GM10266 (cell line): Measurements from ENCODE around the gene ZBTB20.

Experiments
- DNase-seq: peaks from one replicate; pipeline ENCODE4 v3.0.0; 2012; ENCODE audit errors: extremely low spot score
- CTCF ChIP-seq: IDR thresholded peaks from 2 replicates; pipeline ENCODE4 v1.5.1; 2012; ENCODE audit warnings: mild to moderate bottlenecking, low read depth; ENCODE audit not compliant: control insufficient read depth, insufficient read depth; ENCODE audit errors: missing control alignments

ZBTB20 gene

GRCh38 chr3:114619771-114620170 lies 527.3 kb downstream of the ZBTB20 start:
- DNase-seq, result no peak
- no peak for TF ChIP-seq CTCF

DNA sequence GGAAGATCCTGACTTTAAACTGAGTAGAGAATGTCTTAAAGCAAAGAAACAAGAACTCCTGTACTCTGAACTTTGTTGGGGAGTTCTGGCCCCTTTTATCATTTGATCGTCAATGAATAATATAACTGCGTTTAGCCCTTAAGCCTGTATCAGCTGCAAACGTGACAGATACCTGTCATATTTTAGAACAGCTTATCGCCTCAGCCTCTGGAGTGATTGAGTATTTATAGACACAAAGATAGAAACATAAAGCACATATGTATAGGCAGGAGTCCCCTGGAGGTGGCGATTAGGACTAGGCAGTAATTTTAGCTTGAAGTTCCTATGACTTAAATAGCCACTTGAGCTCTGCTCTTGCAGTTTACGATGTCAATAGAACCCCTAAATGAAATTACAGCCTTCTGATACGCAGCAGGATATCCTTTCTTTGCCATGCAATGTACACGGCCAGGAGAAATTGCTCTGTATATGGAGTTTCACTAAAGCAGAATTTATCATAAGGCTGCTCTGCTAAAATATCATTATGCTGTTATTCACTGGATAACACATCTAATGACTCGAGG lies 531.5 kb downstream of the ZBTB20 start:
- DNase-seq, result no peak
- TF ChIP-seq CTCF, result no peak

GRCh38 chr3:114609973-114610630 lies 537.0 kb downstream of the ZBTB20 start:
- DNase-seq, result no peak
- no peak for TF ChIP-seq CTCF

DNA sequence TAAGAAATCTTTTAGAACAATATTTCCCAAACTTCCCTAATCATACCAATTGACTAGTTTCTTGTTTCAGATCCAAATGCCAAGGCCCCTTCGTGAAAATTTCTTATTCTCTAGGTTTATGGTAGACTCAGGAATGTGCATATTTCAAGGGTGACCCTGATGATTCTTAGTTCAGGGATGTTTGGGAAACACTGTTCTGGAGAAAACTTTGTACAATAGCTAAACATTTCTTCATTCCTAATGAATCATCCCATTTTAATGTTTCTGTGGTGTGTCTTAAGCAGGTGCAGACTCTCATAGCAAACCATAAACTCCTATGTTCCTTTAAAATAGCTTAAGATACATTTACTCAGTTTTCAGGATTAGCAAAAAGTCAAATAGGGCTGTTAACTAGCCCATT lies 538.8 kb downstream of the ZBTB20 start:
- DNase-seq, result no peak

DNA sequence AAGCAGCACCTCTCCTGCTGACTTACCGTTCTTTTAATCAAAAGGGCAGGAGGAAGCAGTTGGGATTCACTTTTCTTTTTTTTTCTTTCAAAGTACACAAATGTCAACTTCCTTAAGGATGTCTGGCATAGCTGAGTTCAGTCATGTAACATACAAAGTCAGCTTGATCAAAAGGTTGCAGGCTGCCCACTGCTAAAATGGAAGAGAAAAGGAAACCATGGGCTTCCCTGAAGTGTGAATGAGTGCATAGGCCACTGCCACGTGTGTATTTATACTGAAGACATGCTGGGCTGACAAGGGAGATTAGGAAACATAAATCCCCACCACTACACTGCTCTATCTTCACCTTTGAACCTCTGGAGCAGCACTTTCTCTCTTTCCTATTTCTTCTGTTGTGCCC lies 540.8 kb downstream of the ZBTB20 start:
- no peak for TF ChIP-seq CTCF
- no peak for DNase-seq

More for the DNA sequence above, 538.8 kb downstream of the ZBTB20 start:
- TF ChIP-seq CTCF, result no peak

GRCh38 chr3:114600571-114600970 lies 546.5 kb downstream of the ZBTB20 start:
- TF ChIP-seq CTCF, result no peak
- no peak for DNase-seq

GRCh38 chr3:114597871-114598270 lies 549.2 kb downstream of the ZBTB20 start:
- DNase-seq, result no peak
- no peak for TF ChIP-seq CTCF
